A549 (cell line): ENCODE data around the gene ZNF283. TPM values are rescaled to one million over a fixed set of nuclear protein-coding genes. Genes with fewer than 3 reads are reported as not detected.
"Not testable (repeated sequence)": the region's sequence is repeated elsewhere in the genome, so short reads cannot be mapped to it uniquely, and the experiment has no call there.

Source experiments
- ATAC-seq, 2 experiments: fragments of 200-7000 bp in 1 of 2; fragments of >200 bp in 1 of 2; cut with Nextera tagmentation in 1 of 2; cut with Tn5 transposase in 1 of 2; 3 replicates each; pipeline versions ENCODE4 v1.8.0 to v1.9.1; 2018 to 2020; ENCODE audit warnings: mild to moderate bottlenecking in 1 of 2, moderate library complexity in 1 of 2
- CTCF ChIA-PET: fragments of 300-600 bp; sonication (Branson Sonifier 250); formaldehyde crosslinking; extraction: SDS; loops from one replicate; lab custom pipeline; 2021; ENCODE audit warnings: antibody characterized with exemption, inconsistent platforms; lab: Yijun Ruan, JAX
- POLR2A ChIA-PET: fragments of 350-600 bp; formaldehyde crosslinking; extraction: SDS; loops from one replicate; lab custom pipeline; 2021; ENCODE audit warnings: antibody characterized with exemption, inconsistent platforms; lab: Yijun Ruan, JAX
- DNase-seq, 2 experiments: peaks; one replicate each; pipeline versions ENCODE4 v3.0.0 to v3.0.0-alpha.2; 2011 to 2016; ENCODE audit warnings: low read depth in 1 of 2, low spot score in 1 of 2
- FAIRE-seq: peaks from 2 replicates; lab custom pipeline; 2011; peaks lifted over from hg19 to GRCh38; lab: Jason Lieb, UNC
- H3K27ac ChIP-seq, 2 experiments: fragments of >200 bp; sonication (Bioruptor Twin); formaldehyde crosslinking; 3 replicates each; pipeline ENCODE4 v1.5.1; 2016 to 2017
- H3K4me1 ChIP-seq: fragments of >200 bp; sonication (Bioruptor Twin); formaldehyde crosslinking; 3 replicates; pipeline ENCODE4 v1.6.1; 2016
- H3K4me2 ChIP-seq: fragments of >200 bp; sonication (Bioruptor Twin); formaldehyde crosslinking; 3 replicates; pipeline ENCODE4 v1.6.1; 2016
- H3K4me3 ChIP-seq: fragments of >200 bp; sonication (Bioruptor Twin); formaldehyde crosslinking; 3 replicates; pipeline ENCODE4 v1.5.1; 2016
- H3K9me3 ChIP-seq: fragments of >200 bp; sonication (Bioruptor Twin); formaldehyde crosslinking; 3 replicates; pipeline ENCODE4 v1.6.1; 2016
- CBX2 ChIP-seq: fragments of 200-600 bp; sonication (generic); IDR thresholded peaks from 2 replicates; pipeline ENCODE4 v1.6.1; 2016; ENCODE audit warnings: low read depth, mild to moderate bottlenecking, borderline replicate concordance
- CBX8 ChIP-seq: fragments of 200-600 bp; sonication (generic); IDR thresholded peaks from 2 replicates; pipeline ENCODE4 v1.6.1; 2016
- CHD4 ChIP-seq: fragments of 200-600 bp; sonication (generic); IDR thresholded peaks from 2 replicates; pipeline ENCODE4 v1.6.1; 2016; ENCODE audit warnings: antibody characterized with exemption, mild to moderate bottlenecking, borderline replicate concordance
- EHMT2 ChIP-seq: fragments of 200-600 bp; sonication (generic); IDR thresholded peaks from 2 replicates; pipeline ENCODE4 v1.6.1; 2016; ENCODE audit warnings: antibody characterized with exemption, low read depth, mild to moderate bottlenecking, moderate library complexity
- EP300 ChIP-seq, 2 experiments: fragments of >200 bp; sonication (Bioruptor Twin); formaldehyde crosslinking; IDR thresholded peaks; 2 replicates in 1 of 2; 3 replicates in 1 of 2; pipeline ENCODE4 v1.6.1; 2016 to 2017
- ESRRA ChIP-seq: fragments of 150-350 bp; IDR thresholded peaks from 2 replicates; pipeline ENCODE4 v1.6.1; 2014; ENCODE audit warnings: mild to moderate bottlenecking, low read length, borderline replicate concordance
- FOXS1 ChIP-seq: fragments of 250-450 bp; sonication (Bioruptor Pico); IDR thresholded peaks from 2 replicates; pipeline ENCODE4 v1.5.0; 2020; ENCODE audit warnings: mild to moderate bottlenecking, moderate library complexity
- GATA3 ChIP-seq: IDR thresholded peaks from 2 replicates; pipeline ENCODE4 v1.6.1; 2012; ENCODE audit warnings: borderline replicate concordance
- HDAC2 ChIP-seq: fragments of 200-600 bp; sonication (generic); IDR thresholded peaks from 2 replicates; pipeline ENCODE4 v1.6.1; 2016
- HEYL ChIP-seq: fragments of 250-450 bp; sonication (Bioruptor Pico); IDR thresholded peaks from 2 replicates; pipeline ENCODE4 v1.8.0; 2021; ENCODE audit warnings: mild to moderate bottlenecking, moderate library complexity
- HOXB13 ChIP-seq: fragments of 250-450 bp; sonication (Bioruptor Pico); IDR thresholded peaks from 2 replicates; pipeline ENCODE4 v1.5.0; 2020; ENCODE audit warnings: low read depth, mild to moderate bottlenecking, moderate library complexity
- KDM1A ChIP-seq: fragments of 200-600 bp; sonication (generic); IDR thresholded peaks from 2 replicates; pipeline ENCODE4 v1.6.1; 2016; ENCODE audit warnings: low read depth, mild to moderate bottlenecking
- KDM5A ChIP-seq: fragments of 200-600 bp; sonication (generic); IDR thresholded peaks from 2 replicates; pipeline ENCODE4 v1.6.1; 2016; ENCODE audit warnings: antibody characterized with exemption, mild to moderate bottlenecking
- MAZ ChIP-seq: fragments of 150-350 bp; IDR thresholded peaks from 2 replicates; pipeline ENCODE4 v1.6.1; 2014; ENCODE audit warnings: antibody characterized with exemption, low read depth, low read length, borderline replicate concordance
- NFE2L2 ChIP-seq: fragments of 150-350 bp; conservative IDR thresholded peaks from 2 replicates; pipeline ENCODE4 v1.6.1; 2014; ENCODE audit warnings: low read length
- POLR2AphosphoS2 ChIP-seq: conservative IDR thresholded peaks from 2 replicates; pipeline ENCODE4 v1.6.1; 2012; ENCODE audit warnings: low read length, improper control_type of control experiment, inconsistent platforms
- RFX5 ChIP-seq: fragments of 450-650 bp; IDR thresholded peaks from 2 replicates; pipeline ENCODE4 v1.7.1; 2014; ENCODE audit warnings: antibody characterized with exemption, mild to moderate bottlenecking, moderate library complexity
- SREBF2 ChIP-seq: fragments of 450-650 bp; IDR thresholded peaks from 2 replicates; pipeline ENCODE4 v1.6.1; 2014; ENCODE audit warnings: mild to moderate bottlenecking, moderate library complexity
- TFCP2L1 ChIP-seq: fragments of 250-450 bp; sonication (Bioruptor Pico); IDR thresholded peaks from 2 replicates; pipeline ENCODE4 v1.5.0; 2021; ENCODE audit warnings: mild to moderate bottlenecking
- ZFP36 ChIP-seq: fragments of 450-650 bp; IDR thresholded peaks from 2 replicates; pipeline ENCODE4 v1.6.1; 2014; ENCODE audit warnings: borderline replicate concordance; ENCODE audit not compliant: partially characterized antibody
- ZSCAN20 ChIP-seq: fragments of 250-450 bp; sonication (Bioruptor Pico); IDR thresholded peaks from 2 replicates; pipeline ENCODE4 v1.8.0; 2022; ENCODE audit warnings: mild to moderate bottlenecking, moderate library complexity
- WGBS: methylation state at CpG from one replicate; pipeline ENCODE4 v1.1.6; 2017; ENCODE audit errors: missing lambda C conversion rate; 5-methylcytosine and 5-hydroxymethylcytosine counted together
- polyA plus RNA-seq, 4 experiments: library from polyadenylated mRNA; depleted of rRNA in 3 of 4; stranded (reverse); fragments of >200 nt; fragmentation: RNase III in 1 of 4; extraction: RNeasy Plus Mini Kit Qiagen cat#74134 plus additional on column Dnase treatment in 1 of 4; gene quantifications; 2 replicates in 3 of 4; 3 replicates in 1 of 4; pipeline ENCODE4 v1.2.3, GENCODE V29; 2011 to 2017
- TF ChIP-seq, protein P1 (sequence below): fragments of 150-350 bp; IDR thresholded peaks from 2 replicates; pipeline ENCODE4 v1.6.1; 2014; ENCODE audit warnings: low read depth, mild to moderate bottlenecking, low read length
- TF ChIP-seq, protein P2 (sequence below): fragments of >200 bp; sonication (Bioruptor Twin); formaldehyde crosslinking; IDR thresholded peaks from 3 replicates; pipeline ENCODE4 v1.5.1; 2016
- TF ChIP-seq, protein P3 (sequence below): IDR thresholded peaks from 2 replicates; pipeline ENCODE4 v1.6.1; 2012
- TF ChIP-seq, protein P4 (sequence below): IDR thresholded peaks from 2 replicates; pipeline ENCODE4 v1.6.1; 2012

ZNF283 gene
- polyA plus RNA-seq, 2 of the 4 experiments (the other 2 are of a cell fraction): 6.1 to 8.9 TPM

DNA sequence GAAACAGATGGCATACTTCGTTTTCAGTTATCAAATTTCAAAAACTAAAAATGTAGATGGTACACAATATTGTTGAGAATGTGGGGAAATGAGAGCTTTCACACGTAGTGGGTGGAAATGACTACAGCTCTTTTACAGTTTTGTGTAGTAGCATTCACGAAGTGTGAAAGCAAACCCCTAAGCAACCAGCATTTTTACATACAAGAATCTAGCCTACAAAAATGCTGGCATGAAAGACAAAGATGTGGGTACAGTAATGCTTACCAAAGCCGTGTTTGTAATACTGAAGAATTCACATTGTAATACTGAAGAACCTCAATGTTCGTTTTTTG lies 6.3 kb upstream of the ZNF283 start (continued):
- TF ChIP-seq, protein P1, sequence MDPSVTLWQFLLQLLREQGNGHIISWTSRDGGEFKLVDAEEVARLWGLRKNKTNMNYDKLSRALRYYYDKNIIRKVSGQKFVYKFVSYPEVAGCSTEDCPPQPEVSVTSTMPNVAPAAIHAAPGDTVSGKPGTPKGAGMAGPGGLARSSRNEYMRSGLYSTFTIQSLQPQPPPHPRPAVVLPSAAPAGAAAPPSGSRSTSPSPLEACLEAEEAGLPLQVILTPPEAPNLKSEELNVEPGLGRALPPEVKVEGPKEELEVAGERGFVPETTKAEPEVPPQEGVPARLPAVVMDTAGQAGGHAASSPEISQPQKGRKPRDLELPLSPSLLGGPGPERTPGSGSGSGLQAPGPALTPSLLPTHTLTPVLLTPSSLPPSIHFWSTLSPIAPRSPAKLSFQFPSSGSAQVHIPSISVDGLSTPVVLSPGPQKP: no peak
- no peak for TF ChIP-seq HDAC2
- TF ChIP-seq TFCP2L1 (CRISPR knock-in tag): no peak
- no peak for TF ChIP-seq ESRRA
- TF ChIP-seq, protein P2, sequence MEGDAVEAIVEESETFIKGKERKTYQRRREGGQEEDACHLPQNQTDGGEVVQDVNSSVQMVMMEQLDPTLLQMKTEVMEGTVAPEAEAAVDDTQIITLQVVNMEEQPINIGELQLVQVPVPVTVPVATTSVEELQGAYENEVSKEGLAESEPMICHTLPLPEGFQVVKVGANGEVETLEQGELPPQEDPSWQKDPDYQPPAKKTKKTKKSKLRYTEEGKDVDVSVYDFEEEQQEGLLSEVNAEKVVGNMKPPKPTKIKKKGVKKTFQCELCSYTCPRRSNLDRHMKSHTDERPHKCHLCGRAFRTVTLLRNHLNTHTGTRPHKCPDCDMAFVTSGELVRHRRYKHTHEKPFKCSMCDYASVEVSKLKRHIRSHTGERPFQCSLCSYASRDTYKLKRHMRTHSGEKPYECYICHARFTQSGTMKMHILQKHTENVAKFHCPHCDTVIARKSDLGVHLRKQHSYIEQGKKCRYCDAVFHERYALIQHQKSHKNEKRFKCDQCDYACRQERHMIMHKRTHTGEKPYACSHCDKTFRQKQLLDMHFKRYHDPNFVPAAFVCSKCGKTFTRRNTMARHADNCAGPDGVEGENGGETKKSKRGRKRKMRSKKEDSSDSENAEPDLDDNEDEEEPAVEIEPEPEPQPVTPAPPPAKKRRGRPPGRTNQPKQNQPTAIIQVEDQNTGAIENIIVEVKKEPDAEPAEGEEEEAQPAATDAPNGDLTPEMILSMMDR: no peak
- no peak for TF ChIP-seq CBX8

DNA sequence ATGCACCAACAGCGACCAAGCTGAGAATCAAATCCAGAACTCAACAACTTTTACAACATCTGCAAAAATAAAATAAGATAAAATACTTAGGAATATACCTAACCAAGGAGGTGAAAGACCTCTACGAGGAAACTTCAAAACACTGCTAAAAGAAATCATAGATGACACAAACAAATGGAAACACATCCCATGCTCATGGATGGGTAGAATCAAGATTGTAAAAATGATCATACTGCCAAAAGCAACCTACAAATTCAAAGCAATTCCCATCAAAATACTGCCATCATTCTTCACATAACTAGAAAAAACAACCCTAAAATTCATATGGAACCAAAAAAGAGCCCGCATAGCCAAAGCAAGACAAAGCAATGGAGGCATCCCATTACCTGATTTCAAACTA lies 3.3 kb upstream of the ZNF283 start:
- H3K4me1 ChIP-seq, CTCF ChIA-PET, DNase-seq, ATAC-seq, FAIRE-seq, H3K27ac ChIP-seq, H3K4me2 ChIP-seq, POLR2A ChIA-PET, H3K4me3 ChIP-seq: not testable (repeated sequence)
- 46% methylated on average over 3 of the region's 3 CpGs for WGBS
- peaks cover 72% of the 10 kb centered on the region for H3K9me3 ChIP-seq

DNA sequence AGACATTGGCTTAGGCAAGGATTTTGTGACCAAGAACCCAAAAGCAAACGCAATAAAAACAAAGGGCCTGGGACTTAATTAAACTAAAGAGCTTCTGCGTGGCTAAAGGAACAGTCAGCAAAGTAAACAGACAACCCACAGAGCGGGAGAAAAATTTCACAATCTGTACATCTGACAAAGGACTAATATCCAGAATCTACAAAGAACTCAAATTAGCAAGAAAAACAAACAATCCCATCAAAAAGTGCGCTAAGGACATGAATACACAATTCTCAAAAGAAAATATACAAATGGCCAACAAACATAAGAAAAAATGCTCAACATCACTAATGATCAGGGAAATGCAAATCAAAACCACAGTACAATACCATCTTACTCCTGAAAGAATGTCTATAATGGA lies 2.5 kb upstream of the ZNF283 start:
- DNase-seq, POLR2A ChIA-PET, CTCF ChIA-PET, ATAC-seq, H3K27ac ChIP-seq, H3K4me1 ChIP-seq, H3K4me2 ChIP-seq, H3K4me3 ChIP-seq, FAIRE-seq: not testable (repeated sequence)
- WGBS: 4% methylated on average over 4 of the region's 4 CpGs
- peaks cover 74% of the 10 kb centered on the region for H3K9me3 ChIP-seq

DNA sequence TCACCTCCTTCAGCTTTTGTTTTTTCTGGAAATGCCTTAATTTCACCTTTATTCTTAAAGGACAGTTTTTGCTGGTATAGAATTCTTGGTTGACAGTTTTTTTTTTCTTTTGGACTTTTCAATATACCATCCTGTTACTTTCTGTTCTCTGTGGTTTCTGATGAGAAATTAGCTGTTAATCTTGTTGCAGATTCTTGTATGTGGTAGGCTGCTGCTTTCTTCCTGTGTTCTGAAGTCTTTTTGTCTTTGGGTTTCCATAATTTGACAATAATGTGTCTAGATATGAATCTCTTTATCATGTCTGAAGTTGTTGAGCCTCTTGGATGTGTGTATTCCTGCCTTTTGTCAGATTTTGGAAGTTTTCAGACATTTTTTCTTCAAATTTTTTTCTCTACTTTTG lies 12.0 kb downstream of the ZNF283 start:
- Histone ChIP-seq H3K4me3 (no peak overlapping the region), H3K9me3 (peaks cover 94% of the 10 kb centered on the region)
- TF ChIP-seq EHMT2 (no peak), ZFP36 (no peak), NFE2L2 (no peak), SREBF2 (no peak), CBX2 (no peak), KDM1A (no peak), KDM5A (no peak), TFCP2L1 (CRISPR knock-in tag) (no peak), GATA3 (no peak), RFX5 (no peak), HEYL (CRISPR knock-in tag) (no peak), ZSCAN20 (no peak), CHD4 (no peak), HOXB13 (no peak), POLR2AphosphoS2 (no peak), EP300 (IDR thresholded peaks at IDR 0.05) (no peak), FOXS1 (CRISPR knock-in tag) (no peak), MAZ (no peak)
- TF ChIP-seq, protein P3, sequence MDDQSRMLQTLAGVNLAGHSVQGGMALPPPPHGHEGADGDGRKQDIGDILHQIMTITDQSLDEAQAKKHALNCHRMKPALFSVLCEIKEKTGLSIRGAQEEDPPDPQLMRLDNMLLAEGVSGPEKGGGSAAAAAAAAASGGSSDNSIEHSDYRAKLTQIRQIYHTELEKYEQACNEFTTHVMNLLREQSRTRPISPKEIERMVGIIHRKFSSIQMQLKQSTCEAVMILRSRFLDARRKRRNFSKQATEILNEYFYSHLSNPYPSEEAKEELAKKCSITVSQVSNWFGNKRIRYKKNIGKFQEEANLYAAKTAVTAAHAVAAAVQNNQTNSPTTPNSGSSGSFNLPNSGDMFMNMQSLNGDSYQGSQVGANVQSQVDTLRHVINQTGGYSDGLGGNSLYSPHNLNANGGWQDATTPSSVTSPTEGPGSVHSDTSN: no peak
- TF ChIP-seq, protein P4, sequence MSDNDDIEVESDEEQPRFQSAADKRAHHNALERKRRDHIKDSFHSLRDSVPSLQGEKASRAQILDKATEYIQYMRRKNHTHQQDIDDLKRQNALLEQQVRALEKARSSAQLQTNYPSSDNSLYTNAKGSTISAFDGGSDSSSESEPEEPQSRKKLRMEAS: no peak
- TF ChIP-seq, all 56 proteins: peak for 0
- ChIA-PET CTCF (interaction anchor here (1.5 to 3.0 kb wide), 2 partner anchors 9 to 93 kb away, joined by 6 to 7 read pairs; no protein-coding TSS in a partner anchor), POLR2A (no interaction called here)
- ATAC-seq (no peak), DNase-seq (no peak), FAIRE-seq (no peak)
- Histone ChIP-seq H3K27ac (no peak overlapping the region), H3K4me2 (no peak overlapping the region), H3K4me1 (no peaks in the 10 kb centered on the region)
